Measurements from ENCODE around the gene TBXA2R. TPM values are rescaled to one million over a fixed set of nuclear protein-coding genes. Genes with fewer than 3 reads are reported as not detected.
A peak's percentile ranks its signal among the peaks of the same experiment; 100 is the strongest.

Gene TBXA2R
- total and polyA plus RNA-seq, 4 experiments from 2014 or later = 0.35 to 1.1 (median 0.67) TPM

DNA sequence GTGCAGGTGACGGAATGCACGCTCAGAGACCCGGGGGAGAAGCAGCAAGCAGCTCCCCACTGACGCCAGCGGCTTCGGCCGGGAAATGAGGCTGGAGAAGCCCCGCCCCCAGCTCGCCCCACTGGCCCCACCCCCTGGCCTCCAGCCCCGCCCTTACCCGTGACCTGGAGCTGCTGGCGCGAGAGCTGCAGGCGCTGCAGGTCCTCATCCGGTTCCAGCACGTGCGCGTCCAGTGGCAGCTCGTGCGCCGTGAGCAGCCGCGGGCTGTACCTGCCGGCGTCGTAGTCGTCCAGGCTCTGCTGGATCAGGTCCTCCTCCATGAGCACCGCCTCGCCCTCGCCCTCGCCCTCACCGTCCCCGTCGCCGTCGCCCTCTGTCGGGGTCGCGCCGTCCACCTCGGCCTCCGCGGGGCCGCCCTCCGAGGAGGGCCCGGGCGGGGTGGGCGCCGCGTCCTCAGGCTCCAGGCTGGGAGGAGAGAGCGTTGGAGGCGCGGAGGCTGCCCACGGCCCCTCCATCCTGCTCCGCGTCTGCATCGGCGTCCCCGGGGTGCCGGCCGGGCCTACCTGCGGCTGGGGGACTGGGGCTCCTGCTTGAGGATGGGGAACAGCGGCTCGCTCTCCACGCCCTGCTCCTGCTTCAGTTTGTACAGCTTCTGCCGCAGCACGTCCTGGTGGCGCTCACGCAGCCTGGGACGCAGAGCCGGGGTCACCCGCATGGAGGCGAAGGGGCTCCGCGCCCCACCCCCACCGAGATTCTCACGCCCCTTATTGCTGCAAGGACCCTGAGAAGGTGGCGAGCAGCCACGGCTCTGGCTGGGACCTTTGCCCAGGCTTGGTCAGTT, 6.4 kb upstream of the TBXA2R start:
- no peak overlapping the region for H3K4me3 ChIP-seq (ENCODE audit: low read length in 2 of 2)
- intact Hi-C loops (cut with micrococcal nuclease) = no loop called here
- no peaks in the 10 kb centered on the region for H3K36me3 ChIP-seq (ENCODE audit: insufficient read depth, low read length)
- ChIA-PET CTCF (ENCODE audit: partially characterized antibody) (no interaction called here), POLR2A (ENCODE audit: partially characterized antibody) (no interaction called here)
- H3K27me3 ChIP-seq (ENCODE audit: insufficient read depth, low read length) = no peaks in the 10 kb centered on the region
- H3K36me3 Mint-ChIP-seq = peaks cover 10 to 11% of the 10 kb centered on the region in 2 donors
- peaks cover 0 to 2% (median 0%) of the 10 kb centered on the region in 8 donors for H3K9me3 Mint-ChIP-seq
- H3K4me1 ChIP-seq (ENCODE audit: insufficient read depth, low read length) = no peaks in the 10 kb centered on the region
- no peak overlapping the region for H3K27ac Mint-ChIP-seq
- H3K27ac ChIP-seq (ENCODE audit: low read depth, low read length) = no peak overlapping the region
- H3K9me3 ChIP-seq (ENCODE audit: control insufficient read depth in 1 of 2, low read length in 2 of 2) = no peaks in the 10 kb centered on the region
- DNase-seq = no peak
- no peaks in the 10 kb centered on the region for H3K27me3 Mint-ChIP-seq
- no peak overlapping the region for H3K4me3 Mint-ChIP-seq
- peaks cover 1 to 10% (median 5%) of the 10 kb centered on the region in 4 donors for H3K4me1 Mint-ChIP-seq

DNA sequence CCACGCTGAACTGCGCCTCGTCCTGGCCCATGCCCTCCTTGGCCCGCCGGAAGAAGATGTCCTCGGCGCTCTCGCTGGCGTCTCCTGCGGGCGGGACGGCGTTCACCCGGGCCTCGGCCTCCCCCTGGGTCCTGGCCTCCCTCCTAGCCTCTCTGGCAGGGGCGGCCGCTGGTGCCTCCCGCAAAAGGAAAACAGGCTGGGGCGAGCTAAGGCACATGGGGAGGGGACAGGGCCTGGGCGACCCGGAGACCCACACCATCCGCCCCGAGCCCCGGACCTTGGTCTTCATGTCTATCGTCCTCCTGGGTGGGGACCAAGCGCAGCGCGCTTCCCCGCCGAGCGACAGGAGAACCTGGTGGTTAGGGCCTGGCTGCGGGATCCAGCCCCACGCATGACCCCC, 5.7 kb upstream of the TBXA2R start:
- no peaks in the 10 kb centered on the region for H3K36me3 ChIP-seq (ENCODE audit: insufficient read depth, low read length)
- peaks cover 0 to 2% (median 0%) of the 10 kb centered on the region in 8 donors for H3K9me3 Mint-ChIP-seq
- ChIA-PET CTCF (ENCODE audit: partially characterized antibody) (no interaction called here), POLR2A (ENCODE audit: partially characterized antibody) (no interaction called here)
- H3K9me3 ChIP-seq (ENCODE audit: control insufficient read depth in 1 of 2, low read length in 2 of 2) = no peaks in the 10 kb centered on the region
- peaks cover 0 to 3% of the 10 kb centered on the region in 2 donors for H3K27me3 Mint-ChIP-seq
- peaks cover 10 to 11% of the 10 kb centered on the region in 2 donors for H3K36me3 Mint-ChIP-seq
- no peaks in the 10 kb centered on the region for H3K27me3 ChIP-seq (ENCODE audit: insufficient read depth, low read length)
- DNase-seq = no peak
- H3K4me3 Mint-ChIP-seq = no peak overlapping the region
- no peak overlapping the region for H3K27ac ChIP-seq (ENCODE audit: low read depth, low read length)
- intact Hi-C loops (cut with micrococcal nuclease) = no loop called here
- H3K4me3 ChIP-seq (ENCODE audit: low read length in 2 of 2) = no peak overlapping the region
- H3K27ac Mint-ChIP-seq = no peak overlapping the region
- peaks cover 2 to 15% (median 4%) of the 10 kb centered on the region in 4 donors for H3K4me1 Mint-ChIP-seq
- H3K4me1 ChIP-seq (ENCODE audit: insufficient read depth, low read length) = no peaks in the 10 kb centered on the region

DNA sequence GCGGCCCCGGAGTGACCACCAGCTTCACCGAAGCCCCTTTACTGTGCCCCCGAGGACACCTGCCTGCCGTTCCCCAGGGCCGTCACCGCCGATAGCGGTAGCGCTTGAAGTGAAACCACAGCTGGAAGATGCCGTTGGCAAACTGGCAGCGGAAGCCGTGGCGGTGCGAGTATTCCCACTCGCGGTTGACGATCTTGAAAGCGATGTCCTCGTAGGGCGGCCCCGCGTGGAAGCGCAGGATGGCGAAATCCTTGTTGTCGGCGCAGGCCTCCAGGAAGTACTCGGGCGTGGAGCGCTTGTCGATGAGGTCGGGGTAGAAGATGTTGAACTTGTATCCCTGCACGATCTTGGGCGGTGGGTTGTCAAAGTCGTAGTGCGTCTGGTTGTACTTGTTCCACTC, 5.2 kb upstream of the TBXA2R start:
- CTCF ChIA-PET (ENCODE audit: partially characterized antibody) = no interaction called here
- peaks cover 0 to 15% (median 4%) of the 10 kb centered on the region in 4 donors for H3K4me1 Mint-ChIP-seq
- POLR2A ChIA-PET (ENCODE audit: partially characterized antibody) = no interaction called here
- no peak overlapping the region for H3K27ac Mint-ChIP-seq
- no peaks in the 10 kb centered on the region for H3K9me3 Mint-ChIP-seq
- no peak for DNase-seq
- intact Hi-C loops (cut with micrococcal nuclease) = no loop called here
- H3K36me3 Mint-ChIP-seq = peaks cover 10 to 11% of the 10 kb centered on the region in 2 donors
- no peaks in the 10 kb centered on the region for H3K27me3 ChIP-seq (ENCODE audit: insufficient read depth, low read length)
- peak overlapping the region in 1 of 8 donors; percentile 15 for H3K4me3 Mint-ChIP-seq
- H3K27me3 Mint-ChIP-seq = peaks cover 0 to 3% of the 10 kb centered on the region in 2 donors
- H3K4me1 ChIP-seq (ENCODE audit: insufficient read depth, low read length) = no peaks in the 10 kb centered on the region
- H3K36me3 ChIP-seq (ENCODE audit: insufficient read depth, low read length) = no peaks in the 10 kb centered on the region
- no peaks in the 10 kb centered on the region for H3K9me3 ChIP-seq (ENCODE audit: control insufficient read depth in 1 of 2, low read length in 2 of 2)
- no peak overlapping the region for H3K27ac ChIP-seq (ENCODE audit: low read depth, low read length)
- H3K4me3 ChIP-seq (ENCODE audit: low read length in 2 of 2) = no peak overlapping the region

DNA sequence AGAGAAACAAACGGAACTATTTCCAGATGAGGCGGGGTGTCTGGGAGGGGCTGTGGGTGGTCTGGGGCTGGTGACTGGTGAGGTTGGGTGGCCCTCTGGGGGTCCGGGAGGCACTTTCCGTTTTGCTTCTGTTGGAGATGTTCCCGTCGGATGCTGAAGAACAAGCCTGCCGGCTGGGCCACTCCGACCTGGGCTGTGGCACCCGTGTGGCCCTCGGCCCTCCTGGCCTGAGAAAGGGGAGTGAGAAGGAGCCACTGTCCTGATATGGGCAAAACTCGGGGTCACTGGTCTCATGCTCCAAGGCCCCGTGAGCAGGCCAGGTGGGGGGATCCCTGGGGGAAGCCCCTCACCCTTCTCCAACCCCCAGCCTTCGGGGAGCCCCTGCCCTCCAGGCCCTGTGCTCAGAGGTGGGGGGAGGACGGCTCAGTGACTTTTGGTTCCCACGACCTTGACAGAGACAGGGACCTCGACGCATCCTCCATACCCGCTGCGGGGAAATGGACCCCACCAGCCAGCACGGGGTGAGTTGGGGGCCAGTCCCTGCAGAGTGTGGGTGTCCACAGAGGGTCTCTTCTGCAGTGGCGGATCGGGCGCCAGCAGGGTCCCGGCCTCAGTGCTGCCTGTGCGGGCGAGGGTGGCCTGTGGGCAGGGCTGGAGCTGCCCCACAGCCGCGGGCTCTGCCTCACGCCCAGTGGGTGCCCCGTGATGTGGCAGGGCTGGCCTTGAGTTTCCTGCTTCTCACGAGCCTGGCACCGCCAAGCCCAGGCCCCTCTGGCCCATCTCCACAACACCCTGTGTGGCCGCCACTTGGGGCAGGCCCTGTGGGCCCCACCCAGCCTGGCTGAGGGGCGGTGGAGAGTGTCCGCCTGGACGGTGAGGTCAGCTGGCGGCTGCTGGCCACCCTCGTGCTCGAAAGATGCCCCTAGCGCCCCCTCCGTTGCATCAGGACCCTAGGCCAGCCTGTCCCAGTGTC, 4.4 kb upstream of the TBXA2R start:
- Mint-ChIP-seq H3K36me3 (peaks cover 10 to 11% of the 10 kb centered on the region in 2 donors), H3K27ac (peak overlapping the region in 1 of 7 donors; percentile 68), H3K27me3 (peaks cover 0 to 3% of the 10 kb centered on the region in 2 donors), H3K4me1 (peaks cover 0 to 15% (median 4%) of the 10 kb centered on the region in 4 donors), H3K4me3 (no peak overlapping the region), H3K9me3 (no peaks in the 10 kb centered on the region)
- Histone ChIP-seq H3K4me3 (ENCODE audit: low read length in 2 of 2) (no peak overlapping the region), H3K27ac (ENCODE audit: low read depth, low read length) (no peak overlapping the region), H3K4me1 (ENCODE audit: insufficient read depth, low read length) (peaks cover 7% of the 10 kb centered on the region), H3K36me3 (ENCODE audit: insufficient read depth, low read length) (no peaks in the 10 kb centered on the region), H3K9me3 (ENCODE audit: control insufficient read depth in 1 of 2, low read length in 2 of 2) (no peaks in the 10 kb centered on the region), H3K27me3 (ENCODE audit: insufficient read depth, low read length) (no peaks in the 10 kb centered on the region)
- DNase-seq = no peak
- POLR2A ChIA-PET (ENCODE audit: partially characterized antibody) = no interaction called here
- CTCF ChIA-PET (ENCODE audit: partially characterized antibody) = no interaction called here
- intact Hi-C loops (cut with micrococcal nuclease) = no loop called here

DNA sequence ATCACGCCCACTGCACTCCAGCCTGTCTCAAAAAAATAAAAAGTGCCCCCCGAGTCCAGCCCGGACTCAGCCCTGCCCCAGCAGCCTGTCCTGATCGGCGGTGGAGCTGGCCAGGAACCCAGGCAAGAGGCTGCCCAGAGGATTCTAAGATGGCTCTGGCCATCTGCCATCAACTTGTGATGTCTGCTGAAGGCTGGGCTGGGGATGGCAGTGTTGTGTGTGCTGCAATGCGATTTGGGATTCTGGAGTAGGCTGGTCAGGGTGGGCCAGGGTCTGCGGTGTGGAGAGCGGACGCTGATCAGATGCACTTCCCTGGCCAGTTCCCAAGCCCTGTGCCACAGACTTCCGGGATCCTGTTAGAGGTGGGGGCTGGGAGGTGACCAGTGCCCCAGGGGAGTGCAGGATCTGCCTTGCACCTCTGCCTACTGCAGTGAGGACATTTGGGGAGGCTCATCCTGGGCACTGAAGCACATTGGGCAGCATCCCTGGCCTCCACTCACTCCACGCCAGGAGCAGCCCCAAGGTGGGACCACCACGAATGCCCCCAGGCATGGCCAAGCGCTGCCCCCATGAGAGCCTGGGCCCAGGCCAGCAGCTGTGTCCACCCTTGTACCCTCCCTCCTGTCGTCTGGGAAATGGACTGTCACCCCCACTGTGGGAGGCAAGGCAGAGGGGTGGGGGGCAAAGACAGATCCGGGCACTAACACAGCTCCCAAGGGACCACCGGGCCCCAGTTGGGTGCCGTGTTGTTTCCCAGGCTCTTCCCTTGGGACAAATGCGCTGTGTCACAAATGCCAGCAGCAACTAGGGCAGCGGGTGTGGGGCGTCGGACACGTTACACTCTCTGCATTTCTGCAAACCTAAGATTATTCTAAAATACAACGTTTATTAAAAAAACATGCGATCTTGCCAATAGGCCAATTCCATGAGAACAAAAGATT, 3.4 kb upstream of the TBXA2R start:
- H3K36me3 ChIP-seq (ENCODE audit: insufficient read depth, low read length) = no peaks in the 10 kb centered on the region
- Mint-ChIP-seq H3K36me3 (peaks cover 8 to 10% of the 10 kb centered on the region in 2 donors), H3K4me3 (no peak overlapping the region), H3K9me3 (no peaks in the 10 kb centered on the region), H3K27ac (no peak overlapping the region), H3K27me3 (peaks cover 0 to 3% of the 10 kb centered on the region in 2 donors), H3K4me1 (peaks cover 0 to 15% (median 4%) of the 10 kb centered on the region in 4 donors)
- intact Hi-C loops (cut with micrococcal nuclease) = no loop called here
- POLR2A ChIA-PET (ENCODE audit: partially characterized antibody) = interaction anchor here (0.9 to 1.0 kb wide), 2 partner anchors 54 to 64 kb away, joined by 3 to 4 read pairs; no protein-coding TSS in a partner anchor
- H3K9me3 ChIP-seq (ENCODE audit: control insufficient read depth in 1 of 2, low read length in 2 of 2) = no peaks in the 10 kb centered on the region
- no peak overlapping the region for H3K4me3 ChIP-seq (ENCODE audit: low read length in 2 of 2)
- CTCF ChIA-PET (ENCODE audit: partially characterized antibody) = interaction anchor here (1.4 kb wide), 1 partner anchor 9 kb away, joined by 3 read pairs; no protein-coding TSS in a partner anchor
- peaks cover 17% of the 10 kb centered on the region for H3K4me1 ChIP-seq (ENCODE audit: insufficient read depth, low read length)
- H3K27me3 ChIP-seq (ENCODE audit: insufficient read depth, low read length) = no peaks in the 10 kb centered on the region
- H3K27ac ChIP-seq (ENCODE audit: low read depth, low read length) = no peak overlapping the region
- DNase-seq = no peak

DNA sequence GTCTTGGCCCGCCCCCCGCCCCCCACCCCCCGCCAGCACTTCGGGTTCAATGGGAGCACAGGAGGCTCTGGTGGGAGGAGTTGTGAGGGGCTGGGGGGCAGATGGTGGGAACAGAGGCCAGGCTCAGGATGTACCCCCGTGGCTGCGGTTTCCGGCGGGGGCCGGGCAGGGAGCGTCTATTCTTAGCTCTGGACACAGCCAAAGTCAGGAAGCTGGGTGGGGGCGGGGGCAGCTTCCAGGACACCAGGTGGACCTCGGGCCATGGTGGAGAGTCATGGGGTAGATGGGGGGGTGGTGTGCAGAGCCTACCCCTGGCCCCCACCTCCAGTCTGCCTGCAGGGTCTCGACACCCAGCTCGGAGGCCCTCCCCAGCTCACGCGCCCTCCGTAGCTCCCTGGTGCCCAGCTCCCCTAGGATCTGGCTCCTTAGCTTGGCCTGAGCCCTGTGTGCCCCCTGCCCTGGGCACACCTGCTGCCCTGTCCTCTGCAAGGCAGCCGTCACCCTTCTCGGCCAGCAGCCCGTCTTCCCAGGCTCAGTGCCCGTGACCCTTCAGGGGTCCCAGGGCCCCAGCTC, 2.2 kb upstream of the TBXA2R start:
- Histone ChIP-seq H3K27me3 (ENCODE audit: insufficient read depth, low read length) (no peaks in the 10 kb centered on the region), H3K4me1 (ENCODE audit: insufficient read depth, low read length) (peaks cover 26% of the 10 kb centered on the region), H3K9me3 (ENCODE audit: control insufficient read depth in 1 of 2, low read length in 2 of 2) (no peaks in the 10 kb centered on the region), H3K4me3 (ENCODE audit: low read length in 2 of 2) (no peak overlapping the region), H3K36me3 (ENCODE audit: insufficient read depth, low read length) (no peaks in the 10 kb centered on the region), H3K27ac (ENCODE audit: low read depth, low read length) (no peak overlapping the region)
- peaks cover 8 to 10% of the 10 kb centered on the region in 2 donors for H3K36me3 Mint-ChIP-seq
- DNase-seq = no peak
- H3K27me3 Mint-ChIP-seq = peaks cover 0 to 3% of the 10 kb centered on the region in 2 donors
- H3K9me3 Mint-ChIP-seq = no peaks in the 10 kb centered on the region
- H3K4me3 Mint-ChIP-seq = no peak overlapping the region
- peaks cover 0 to 15% (median 4%) of the 10 kb centered on the region in 4 donors for H3K4me1 Mint-ChIP-seq
- H3K27ac Mint-ChIP-seq = no peak overlapping the region
- POLR2A ChIA-PET (ENCODE audit: partially characterized antibody) = interaction anchor here (0.9 to 1.0 kb wide), 2 partner anchors 52 to 63 kb away, joined by 3 to 4 read pairs; no protein-coding TSS in a partner anchor
- CTCF ChIA-PET (ENCODE audit: partially characterized antibody) = interaction anchor here (1.2 to 1.5 kb wide), 3 partner anchors 10 to 23 kb away, joined by 3 to 4 read pairs (median 3); no protein-coding TSS in a partner anchor
- intact Hi-C loops (cut with micrococcal nuclease) = no loop called here
